Activated effector memory CD4-positive, alpha-beta T cell treated with anti-CD3 and anti-CD28 coated beads, Interleukin-2, amount 50 U/mL, for 16 hours (primary cell): ENCODE results near the gene UMODL1.
"Not testable (repeated sequence)": the region's sequence is repeated elsewhere in the genome, so short reads cannot be mapped to it uniquely, and the experiment has no call there.

Source experiments
- DNase-seq: peaks from one replicate; pipeline ENCODE4 v3.0.0-alpha.2; 2020

The UMODL1 gene

DNA sequence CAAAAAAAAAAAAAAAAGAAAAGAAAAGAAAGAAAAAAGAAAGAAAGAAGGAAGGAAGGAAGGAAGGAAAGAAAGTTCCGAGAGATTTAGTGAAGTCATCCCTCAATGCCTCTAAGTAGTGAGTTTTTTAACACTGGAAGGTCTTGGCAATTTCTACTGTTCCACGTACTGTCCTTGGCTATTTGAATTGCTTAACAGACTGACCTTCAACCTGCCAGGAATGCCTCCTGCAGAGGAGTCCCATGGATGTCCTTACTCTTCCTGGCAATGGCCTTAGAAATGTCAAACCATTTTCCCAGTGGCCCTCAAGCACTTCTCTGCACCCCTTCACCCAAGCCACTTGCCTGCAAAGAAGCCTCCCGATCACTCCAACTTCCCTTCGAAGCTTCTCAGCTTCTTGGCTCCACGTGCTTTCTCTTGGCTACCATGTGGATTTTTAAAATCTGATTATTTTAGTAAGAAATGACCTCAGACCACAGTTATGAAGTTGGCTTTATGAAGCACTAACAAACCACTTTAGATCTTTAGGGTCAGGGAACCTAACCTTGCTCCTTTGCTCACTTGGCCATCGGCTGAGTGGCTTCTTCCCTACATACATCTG lies 104.1 kb downstream of the UMODL1 start:
- DNase-seq: no peak

- no peak for DNase-seq
These were observed 105.7 kb downstream of the UMODL1 start for GRCh38 chr21:42176859-42177258.

GRCh38 chr21:42179316-42179715 lies 108.2 kb downstream of the UMODL1 start:
- DNase-seq: no peak

- not testable (repeated sequence) for DNase-seq
These were observed 108.9 kb downstream of the UMODL1 start for GRCh38 chr21:42180001-42180400.

- DNase-seq: no peak
These were observed 111.7 kb downstream of the UMODL1 start for GRCh38 chr21:42182713-42183371.

- no peak for DNase-seq
These were observed 112.5 kb downstream of the UMODL1 start for GRCh38 chr21:42183374-42184266.

DNA sequence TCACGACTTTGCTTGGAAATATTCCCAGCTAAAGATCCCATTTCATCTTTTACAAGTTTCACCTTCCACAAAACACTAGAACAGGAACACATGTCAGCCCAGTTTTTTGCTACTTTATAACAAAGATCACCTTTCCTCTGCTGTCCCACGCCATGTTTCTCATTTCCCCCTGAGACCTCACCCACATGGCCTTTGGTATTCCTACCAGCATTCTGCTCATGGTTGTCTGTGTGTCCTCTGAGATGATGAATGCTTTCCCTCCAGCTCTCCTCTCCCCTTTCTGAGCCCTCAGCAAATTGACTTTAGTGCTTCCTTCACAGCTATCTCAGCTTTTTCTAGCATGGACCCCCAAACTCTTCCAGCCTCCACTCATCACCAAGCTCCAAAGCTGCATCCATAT lies 115.5 kb downstream of the UMODL1 start:
- DNase-seq: no peak

DNA sequence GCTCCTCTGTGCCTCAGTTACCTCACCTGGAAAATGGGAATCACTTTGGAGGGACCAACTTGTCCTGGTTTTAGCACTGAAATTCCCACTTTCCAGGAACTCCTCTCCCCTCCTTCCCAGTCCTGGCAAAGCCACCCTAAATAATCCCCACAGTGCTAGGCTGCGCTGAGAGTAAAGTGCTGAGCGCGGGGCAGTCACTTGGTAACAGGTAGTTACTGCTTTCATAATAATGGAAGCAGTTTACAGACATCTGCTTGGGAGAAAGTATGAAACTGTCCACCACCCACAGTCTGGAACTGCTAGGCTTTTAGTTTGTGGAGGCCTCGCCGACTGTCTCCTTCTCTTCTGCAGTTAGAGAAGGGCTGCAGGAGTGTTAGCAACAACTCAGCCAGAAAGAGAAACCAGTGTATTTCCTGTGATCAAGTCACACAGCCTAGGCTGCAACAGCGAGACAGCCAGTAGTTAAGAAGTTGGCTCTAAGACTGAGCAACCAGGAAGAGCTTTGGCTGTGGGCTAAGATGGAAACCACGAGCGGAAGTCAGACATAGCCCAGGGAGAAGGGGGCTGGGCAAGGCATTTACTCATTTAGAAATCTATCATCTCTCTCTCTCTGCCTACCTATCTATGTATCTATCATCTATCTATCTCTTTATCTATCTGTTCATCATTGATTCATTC lies 117.0 kb downstream of the UMODL1 start:
- DNase-seq: peak; percentile 91

DNA sequence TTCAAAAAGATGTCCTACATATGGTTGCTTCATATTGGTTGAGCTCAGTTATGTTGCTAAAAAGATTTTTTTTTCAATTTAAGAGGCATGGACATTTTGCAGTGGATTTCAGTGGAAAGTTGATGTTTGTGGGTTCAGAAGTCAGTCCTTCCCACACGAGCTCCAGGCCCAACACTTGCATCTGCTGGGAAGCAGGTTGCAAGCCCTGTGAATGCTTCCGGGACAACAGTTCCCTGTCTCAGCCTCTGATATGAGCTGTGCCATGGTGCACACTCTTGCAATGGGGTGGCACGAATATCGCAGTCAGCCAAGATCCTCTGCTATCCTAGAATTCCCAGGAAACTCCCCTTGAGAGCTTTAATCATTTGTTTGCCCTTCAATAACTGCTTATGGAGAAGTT lies 117.5 kb downstream of the UMODL1 start:
- DNase-seq: no peak

- DNase-seq: no peak
These were observed 118.3 kb downstream of the UMODL1 start for GRCh38 chr21:42189431-42189830.

DNA sequence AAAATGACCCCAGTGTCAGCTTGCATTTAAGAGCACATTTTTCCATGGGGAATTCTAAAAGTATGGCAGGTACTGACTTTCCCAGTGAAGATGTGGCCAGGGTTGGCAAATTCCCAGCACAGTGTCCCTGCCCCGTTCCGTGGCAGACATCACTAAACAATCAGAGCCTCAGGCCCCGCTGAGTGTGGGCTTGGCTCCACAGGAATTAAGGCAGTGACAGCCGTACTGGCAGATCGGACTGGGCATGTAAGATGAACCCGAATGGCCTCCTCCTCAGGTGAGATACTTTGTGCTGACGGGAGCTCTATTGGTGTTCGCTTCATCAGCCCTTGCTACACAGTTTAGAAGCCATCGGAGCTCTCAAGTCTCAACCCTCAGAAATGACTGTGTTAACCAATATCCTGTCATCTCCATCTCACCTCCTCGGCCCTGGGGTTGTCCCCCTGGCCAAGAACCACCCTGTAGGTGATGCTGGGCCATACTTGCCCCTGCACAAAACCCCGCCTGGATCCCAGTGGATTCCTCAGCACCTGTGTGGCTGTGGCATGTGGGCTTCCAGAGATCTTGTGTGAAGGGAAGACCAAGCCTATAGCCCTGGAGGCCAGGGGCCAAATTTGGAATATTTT lies 118.9 kb downstream of the UMODL1 start:
- no peak for DNase-seq

GRCh38 chr21:42190486-42190863 lies 119.4 kb downstream of the UMODL1 start:
- DNase-seq: no peak

GRCh38 chr21:42191064-42191463 lies 119.9 kb downstream of the UMODL1 start:
- DNase-seq: no peak

DNA sequence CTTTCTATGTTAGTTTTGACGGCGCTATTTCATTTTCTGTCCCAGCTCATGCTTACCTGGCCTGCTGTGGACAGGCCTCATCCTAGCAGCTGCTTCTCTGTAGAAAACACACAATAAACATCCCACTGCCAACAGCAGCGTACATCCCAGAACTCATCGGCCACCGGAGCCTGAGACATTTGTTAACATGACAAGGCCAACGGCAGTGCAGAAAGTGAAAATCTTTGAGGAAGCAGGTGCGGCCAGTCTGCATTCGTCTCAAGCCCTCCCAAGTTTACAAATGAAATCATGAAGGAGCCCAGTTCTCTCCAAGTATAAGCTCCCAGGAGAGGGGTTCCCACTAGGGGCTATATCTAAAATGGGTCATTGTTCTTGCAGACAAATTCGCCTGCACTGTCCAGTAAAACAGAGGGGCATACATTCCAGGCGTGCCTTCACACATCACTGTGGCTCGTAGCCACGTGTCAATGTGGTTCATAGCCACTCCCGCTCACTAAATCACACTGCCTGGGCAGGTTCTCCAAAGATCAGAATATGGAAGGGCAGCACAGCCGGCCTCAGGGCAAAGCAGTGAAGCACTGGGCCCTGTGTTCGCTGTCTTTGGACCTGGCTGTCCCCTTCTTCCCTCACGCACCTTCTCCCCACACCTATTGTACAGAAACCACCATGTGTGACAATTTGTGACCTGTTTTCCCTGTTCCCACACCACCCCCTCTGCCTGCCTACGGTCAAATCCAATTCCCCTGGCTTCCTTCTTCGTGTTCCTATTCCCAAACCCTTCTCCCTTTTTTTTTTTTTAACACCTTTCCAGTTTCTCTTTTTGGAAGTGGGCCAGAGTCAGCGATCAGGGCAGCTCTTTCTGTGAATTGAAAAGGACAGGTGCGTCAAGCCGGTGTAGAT lies 120.8 kb downstream of the UMODL1 start:
- no peak for DNase-seq
